ENCODE data around the gene ARPC1B. TPM values are rescaled to one million over a fixed set of nuclear protein-coding genes. Genes with fewer than 3 reads are reported as not detected.
A peak's percentile ranks its signal among the peaks of the same experiment; 100 is the strongest.

ARPC1B gene
- total RNA-seq, 2 donors from 2014 or later: 60.0 to 131 TPM

DNA sequence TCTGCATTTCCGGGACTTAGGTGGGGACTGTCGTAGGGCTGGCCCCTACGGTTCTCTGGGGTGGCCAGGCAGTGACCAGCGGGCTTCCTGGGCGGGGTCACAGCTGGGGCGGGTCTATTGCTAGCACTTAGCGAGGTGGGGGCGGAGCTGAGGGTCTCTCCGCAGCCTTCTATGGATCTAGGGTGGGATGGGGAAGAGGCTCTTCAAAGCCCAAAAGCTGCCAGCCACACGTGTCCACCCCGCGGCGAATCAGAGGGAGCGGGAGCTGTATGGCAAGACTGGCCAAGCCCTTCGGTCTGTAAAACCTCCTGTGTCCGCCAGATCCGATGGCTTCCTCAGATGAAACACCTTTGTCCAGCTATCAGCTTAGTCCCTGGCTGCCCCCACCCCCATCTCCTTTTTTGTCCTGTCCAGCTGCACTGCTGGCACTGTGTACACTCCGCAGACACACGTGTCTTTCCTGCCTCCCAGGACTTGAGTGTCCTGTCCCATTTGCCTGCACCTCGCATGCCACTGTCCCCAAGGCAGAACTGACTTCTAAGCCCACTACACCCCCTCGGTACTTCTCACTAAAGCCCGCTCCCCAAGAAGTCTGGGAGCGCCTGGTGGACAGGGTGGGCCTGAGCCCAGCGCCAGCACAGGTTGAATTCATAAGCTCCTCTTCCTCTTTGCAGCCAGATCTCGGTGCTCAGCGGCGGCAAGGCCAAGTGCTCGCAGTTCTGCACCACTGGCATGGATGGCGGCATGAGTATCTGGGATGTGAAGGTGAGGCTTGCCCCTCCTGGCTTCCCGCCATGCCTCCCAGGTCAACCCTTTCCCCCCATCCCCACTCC is 19.0 kb downstream of the ARPC1B start:
- Histone ChIP-seq H3K27ac (peak overlapping the region; percentile 41 to 84 (median 80)), H3K9me3 (no peaks in the 10 kb centered on the region), H3K27me3 (no peaks in the 10 kb centered on the region), H3K4me1 (peaks cover 17% of the 10 kb centered on the region), H3K4me3 (peak overlapping the region; percentile 30 to 31), H3K36me3 (replicated peaks in 1 of 2; ENCODE audit: insufficient read depth in 1 of 2, low read depth in 2 of 2) (peaks cover 0 to 11% of the 10 kb centered on the region in 2 donors)
- peak in 1 of 3 donors; percentile 2 for TF ChIP-seq POLR2A (IDR thresholded peaks at IDR 0.05)
- TF ChIP-seq, protein P1, sequence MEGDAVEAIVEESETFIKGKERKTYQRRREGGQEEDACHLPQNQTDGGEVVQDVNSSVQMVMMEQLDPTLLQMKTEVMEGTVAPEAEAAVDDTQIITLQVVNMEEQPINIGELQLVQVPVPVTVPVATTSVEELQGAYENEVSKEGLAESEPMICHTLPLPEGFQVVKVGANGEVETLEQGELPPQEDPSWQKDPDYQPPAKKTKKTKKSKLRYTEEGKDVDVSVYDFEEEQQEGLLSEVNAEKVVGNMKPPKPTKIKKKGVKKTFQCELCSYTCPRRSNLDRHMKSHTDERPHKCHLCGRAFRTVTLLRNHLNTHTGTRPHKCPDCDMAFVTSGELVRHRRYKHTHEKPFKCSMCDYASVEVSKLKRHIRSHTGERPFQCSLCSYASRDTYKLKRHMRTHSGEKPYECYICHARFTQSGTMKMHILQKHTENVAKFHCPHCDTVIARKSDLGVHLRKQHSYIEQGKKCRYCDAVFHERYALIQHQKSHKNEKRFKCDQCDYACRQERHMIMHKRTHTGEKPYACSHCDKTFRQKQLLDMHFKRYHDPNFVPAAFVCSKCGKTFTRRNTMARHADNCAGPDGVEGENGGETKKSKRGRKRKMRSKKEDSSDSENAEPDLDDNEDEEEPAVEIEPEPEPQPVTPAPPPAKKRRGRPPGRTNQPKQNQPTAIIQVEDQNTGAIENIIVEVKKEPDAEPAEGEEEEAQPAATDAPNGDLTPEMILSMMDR (IDR thresholded peaks at IDR 0.05): no peak
- intact Hi-C loops (cut with DNase I): no loop called here
- peak; percentile 59 for ATAC-seq
- 27 to 37% methylated on average over 13 to 30 of the region's 30 CpGs for WGBS, 2 donors
- peak in 1 of 4 donors; percentile 55 for DNase-seq

DNA sequence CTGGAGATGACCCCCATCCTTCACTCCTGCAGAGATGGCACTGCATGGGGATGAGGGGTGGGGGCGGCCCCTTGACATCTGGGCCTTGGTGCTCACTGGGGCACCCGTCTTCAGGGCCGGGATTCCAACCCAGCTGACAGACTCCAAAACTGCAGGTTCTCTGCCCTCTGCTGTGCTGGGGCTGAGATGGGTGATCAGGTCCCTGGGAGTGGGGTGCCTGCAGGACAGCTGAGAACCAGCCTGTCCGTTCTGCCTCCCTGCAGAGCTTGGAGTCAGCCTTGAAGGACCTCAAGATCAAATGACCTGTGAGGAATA is 19.6 kb downstream of the ARPC1B start:
- H3K4me3 ChIP-seq: no peak overlapping the region
- TF ChIP-seq, protein P1 (IDR thresholded peaks at IDR 0.05): no peak
- no peak for TF ChIP-seq POLR2A (IDR thresholded peaks at IDR 0.05)
- H3K36me3 ChIP-seq (replicated peaks in 1 of 2; ENCODE audit: insufficient read depth in 1 of 2, low read depth in 2 of 2): peaks cover 0 to 11% of the 10 kb centered on the region in 2 donors
- ATAC-seq: no peak
- no peaks in the 10 kb centered on the region for H3K9me3 ChIP-seq
- H3K27me3 ChIP-seq: no peaks in the 10 kb centered on the region
- no peak overlapping the region for H3K27ac ChIP-seq
- peaks cover 17% of the 10 kb centered on the region for H3K4me1 ChIP-seq
- WGBS, 2 donors: 91 to 100% methylated on average over 1 to 4 of the region's 4 CpGs
- DNase-seq: no peak
- intact Hi-C loops (cut with DNase I): no loop called here

DNA sequence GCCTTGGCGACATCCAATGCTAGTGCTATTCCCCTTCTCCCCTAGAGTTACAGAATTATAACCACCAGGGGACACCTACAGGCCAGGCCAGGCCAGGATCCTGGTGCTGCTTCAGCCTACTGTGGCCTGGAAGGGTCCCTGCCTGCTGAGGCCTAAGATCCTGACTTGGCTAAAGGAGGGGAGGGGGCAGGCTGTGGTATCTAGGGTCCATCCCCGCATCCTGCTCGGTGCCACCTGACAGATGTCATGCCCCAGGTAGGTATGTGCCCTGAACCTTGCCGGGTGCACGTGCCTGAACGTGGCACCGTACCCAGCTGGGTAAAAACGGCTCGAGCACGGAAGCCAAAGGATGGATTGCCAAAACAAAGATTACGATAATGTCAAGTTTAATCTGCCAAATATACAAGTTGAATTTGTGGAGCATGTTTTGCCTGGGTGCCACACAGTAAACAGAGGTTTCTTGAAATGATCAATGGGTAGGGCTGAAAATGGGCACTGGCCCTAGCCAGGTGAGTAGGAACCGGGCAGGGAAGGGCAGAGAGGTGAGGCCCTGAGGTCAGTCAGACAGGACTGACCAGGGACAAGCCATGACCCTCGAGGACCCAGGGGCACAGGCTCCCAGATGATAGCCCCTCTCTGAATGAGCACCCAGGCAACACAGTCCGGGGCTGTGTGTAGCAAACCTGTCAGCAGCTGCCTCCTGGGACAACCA is 21.2 kb downstream of the ARPC1B start:
- peaks cover 17% of the 10 kb centered on the region for H3K4me1 ChIP-seq
- H3K9me3 ChIP-seq: no peaks in the 10 kb centered on the region
- no peak overlapping the region for H3K27ac ChIP-seq
- peaks cover 0 to 21% of the 10 kb centered on the region in 2 donors for H3K36me3 ChIP-seq (replicated peaks in 1 of 2; ENCODE audit: insufficient read depth in 1 of 2, low read depth in 2 of 2)
- H3K4me3 ChIP-seq: no peak overlapping the region
- DNase-seq (no peak), ATAC-seq (no peak)
- WGBS, 2 donors: 51 to 66% methylated on average over 13 to 14 of the region's 14 CpGs
- intact Hi-C loops (cut with DNase I): no loop called here
- TF ChIP-seq, protein P1 (IDR thresholded peaks at IDR 0.05): no peak
- TF ChIP-seq POLR2A (IDR thresholded peaks at IDR 0.05): no peak
- no peaks in the 10 kb centered on the region for H3K27me3 ChIP-seq

DNA sequence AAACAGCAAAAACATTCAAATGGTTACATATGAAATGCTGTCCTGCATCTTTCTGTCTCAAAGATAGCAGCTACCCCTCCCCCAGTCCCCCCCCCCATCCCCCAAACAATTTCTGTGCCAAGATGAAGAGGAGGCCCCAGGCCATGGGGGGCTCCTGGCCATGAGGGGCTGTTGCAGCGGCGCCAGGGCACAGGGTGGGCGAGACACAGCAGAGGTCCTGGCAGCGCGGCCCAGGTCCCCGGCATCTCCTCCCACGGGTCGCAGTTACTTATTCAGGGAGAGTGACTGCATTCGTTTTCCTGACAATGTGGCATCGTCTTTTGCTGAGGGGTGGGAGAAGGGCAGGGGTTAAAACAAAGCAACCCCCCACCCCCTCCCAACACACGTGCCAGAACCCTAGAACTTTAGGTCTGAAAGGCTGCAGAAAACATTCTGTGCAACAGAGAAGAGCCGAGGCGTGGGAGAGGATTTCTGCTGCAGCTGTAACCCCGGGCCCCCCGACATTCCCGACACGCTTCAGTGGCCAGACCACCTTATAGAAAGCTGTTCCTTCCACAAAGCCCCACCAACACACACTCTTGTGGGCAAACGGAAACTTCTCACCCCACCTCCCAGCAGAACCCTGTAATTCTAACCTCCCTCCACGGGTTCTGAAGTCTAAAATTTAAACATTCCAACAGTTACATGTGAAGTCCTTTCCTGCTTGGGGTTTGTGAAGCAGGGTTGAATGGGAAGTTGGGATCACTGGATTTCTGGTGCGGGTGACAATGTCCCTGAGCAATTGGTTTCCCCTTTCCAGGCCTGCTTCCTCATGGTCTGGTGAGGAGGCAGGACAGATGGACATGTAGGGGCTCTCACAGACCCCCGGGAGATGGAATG is 22.1 kb downstream of the ARPC1B start:
- Histone ChIP-seq H3K27me3 (no peaks in the 10 kb centered on the region), H3K36me3 (replicated peaks in 1 of 2; ENCODE audit: insufficient read depth in 1 of 2, low read depth in 2 of 2) (peaks cover 0 to 25% of the 10 kb centered on the region in 2 donors), H3K4me1 (peaks cover 17% of the 10 kb centered on the region), H3K27ac (no peak overlapping the region), H3K9me3 (no peaks in the 10 kb centered on the region), H3K4me3 (no peak overlapping the region)
- WGBS, 2 donors: 68 to 82% methylated on average over 3 to 21 of the region's 21 CpGs
- no peak for ATAC-seq
- no peak for DNase-seq
- intact Hi-C loops (cut with DNase I): no loop called here
- TF ChIP-seq, protein P1 (IDR thresholded peaks at IDR 0.05): no peak
- TF ChIP-seq POLR2A (IDR thresholded peaks at IDR 0.05): no peak

Data from body of pancreas (tissue), 4 donors.